HepG2 (cell line): ENCODE measurements around the gene CCDC59. TPM values are rescaled to one million over a fixed set of nuclear protein-coding genes. Genes with fewer than 3 reads are reported as not detected.

Experiments used
- FLYWCH1 ChIP-seq: sonication (generic); formaldehyde crosslinking; IDR thresholded peaks from 2 replicates; pipeline ENCODE4 v1.8.1; 2023; ENCODE audit warnings: mild to moderate bottlenecking, missing genetic modification reagents
- GATAD2A ChIP-seq: IDR thresholded peaks from 2 replicates; pipeline ENCODE4 v1.6.1; 2016
- MBD4 ChIP-seq: IDR thresholded peaks from 2 replicates; pipeline ENCODE4 v1.6.1; 2012; ENCODE audit warnings: low read length, inconsistent platforms, borderline replicate concordance
- MBNL3 ChIP-seq: fragments of 250-450 bp; sonication (Bioruptor Pico); conservative IDR thresholded peaks from 2 replicates; pipeline ENCODE4 v1.8.0; 2022; ENCODE audit warnings: mild to moderate bottlenecking, inconsistent platforms
- SIN3A ChIP-seq: IDR thresholded peaks from 2 replicates; pipeline ENCODE4 v1.6.1; 2011; ENCODE audit warnings: low read depth, mild to moderate bottlenecking, control low read depth, low read length, borderline replicate concordance
- SIN3B ChIP-seq: fragments of 150-350 bp; IDR thresholded peaks from 2 replicates; pipeline ENCODE4 v1.6.1; 2014; ENCODE audit warnings: low read length
- SP4 ChIP-seq: sonication (generic); formaldehyde crosslinking; IDR thresholded peaks from 2 replicates; pipeline ENCODE4 v1.8.1; 2023; ENCODE audit warnings: mild to moderate bottlenecking, missing genetic modification reagents
- ZFP36L1 ChIP-seq: sonication (generic); formaldehyde crosslinking; IDR thresholded peaks from 2 replicates; pipeline ENCODE4 v1.8.0; 2022; ENCODE audit warnings: mild to moderate bottlenecking, missing genetic modification reagents, moderate library complexity
- ZNF263 ChIP-seq: sonication (generic); formaldehyde crosslinking; IDR thresholded peaks from 2 replicates; pipeline ENCODE4 v1.4.0; 2020; ENCODE audit warnings: missing genetic modification reagents
- ZNF34 ChIP-seq: sonication (generic); formaldehyde crosslinking; IDR thresholded peaks from 2 replicates; pipeline ENCODE4 v1.4.0; 2020; ENCODE audit warnings: mild to moderate bottlenecking, missing genetic modification reagents, borderline replicate concordance
- ZNF44 ChIP-seq: sonication (generic); formaldehyde crosslinking; IDR thresholded peaks from 2 replicates; pipeline ENCODE4 v1.5.1; 2020; ENCODE audit warnings: mild to moderate bottlenecking, missing genetic modification reagents
- ZNF570 ChIP-seq: sonication (generic); formaldehyde crosslinking; IDR thresholded peaks from 2 replicates; pipeline ENCODE4 v1.4.0; 2020; ENCODE audit warnings: mild to moderate bottlenecking, missing genetic modification reagents, borderline replicate concordance
- ZNF878 ChIP-seq: sonication (generic); formaldehyde crosslinking; IDR thresholded peaks from 2 replicates; pipeline ENCODE4 v1.8.1; 2023; ENCODE audit warnings: mild to moderate bottlenecking, missing genetic modification reagents, moderate library complexity
- ZZZ3 ChIP-seq: sonication (generic); formaldehyde crosslinking; IDR thresholded peaks from 2 replicates; pipeline ENCODE4 v1.4.0; 2020; ENCODE audit warnings: missing genetic modification reagents, mild to moderate bottlenecking, borderline replicate concordance
- polyA plus RNA-seq, 8 experiments: library from polyadenylated mRNA; depleted of rRNA in 3 of 8; stranded (reverse) in 7 of 8; unstranded in 1 of 8; fragments of >200 nt; fragmentation: Illumina TruSeq in 4 of 8; extraction: Trizol in 4 of 8; gene quantifications; 2 replicates each; pipeline versions ENCODE4 v1.2.1 to v1.2.3, GENCODE V29; 2011 to 2016; ENCODE audit warnings: low read depth in 4 of 8, missing spikeins in 1 of 8, mixed read lengths in 1 of 8; ENCODE audit not compliant: insufficient read depth in 1 of 8
- total RNA-seq, 5 experiments: library from RNA; depleted of rRNA; stranded (reverse); fragments of >200 nt; fragmentation: Illumina TruSeq; extraction: Trizol; gene quantifications; 2 replicates each; pipeline ENCODE4 v1.2.3, GENCODE V29; 2016; ENCODE audit warnings: low read depth in 1 of 5
- TF ChIP-seq, protein P1 (sequence below): sonication (generic); formaldehyde crosslinking; IDR thresholded peaks from 2 replicates; pipeline ENCODE4 v1.5.0; 2020; ENCODE audit warnings: mild to moderate bottlenecking, missing genetic modification reagents
- TF ChIP-seq, protein P2 (sequence below): IDR thresholded peaks from 2 replicates; pipeline ENCODE4 v1.6.1; 2016; ENCODE audit warnings: missing genetic modification reagents, missing compliant biosample characterization
- TF ChIP-seq, protein P3 (sequence below): IDR thresholded peaks from 2 replicates; pipeline ENCODE4 v1.6.1; 2016
- TF ChIP-seq, protein P4 (sequence below): sonication (generic); formaldehyde crosslinking; IDR thresholded peaks from 2 replicates; pipeline ENCODE4 v1.8.1; 2023; ENCODE audit warnings: mild to moderate bottlenecking, missing genetic modification reagents
- TF ChIP-seq, protein P5 (sequence below): sonication (generic); formaldehyde crosslinking; IDR thresholded peaks from 2 replicates; pipeline ENCODE4 v1.4.0; 2020; ENCODE audit warnings: mild to moderate bottlenecking, missing genetic modification reagents
- TF ChIP-seq, protein P6 (sequence below): sonication (generic); formaldehyde crosslinking; IDR thresholded peaks from 2 replicates; pipeline ENCODE4 v1.8.1; 2023; ENCODE audit warnings: missing genetic modification reagents, inconsistent platforms, borderline replicate concordance
- TF ChIP-seq, protein P7 (sequence below): sonication (generic); formaldehyde crosslinking; conservative IDR thresholded peaks from 2 replicates; pipeline ENCODE4 v1.4.0; 2020; ENCODE audit warnings: missing genetic modification reagents

CCDC59 gene
- total and polyA plus RNA-seq, 2 of the 13 experiments (the other 11 are each of a cell fraction or from before 2014, with no cell fraction given), result 16.1 to 81.3 TPM

DNA sequence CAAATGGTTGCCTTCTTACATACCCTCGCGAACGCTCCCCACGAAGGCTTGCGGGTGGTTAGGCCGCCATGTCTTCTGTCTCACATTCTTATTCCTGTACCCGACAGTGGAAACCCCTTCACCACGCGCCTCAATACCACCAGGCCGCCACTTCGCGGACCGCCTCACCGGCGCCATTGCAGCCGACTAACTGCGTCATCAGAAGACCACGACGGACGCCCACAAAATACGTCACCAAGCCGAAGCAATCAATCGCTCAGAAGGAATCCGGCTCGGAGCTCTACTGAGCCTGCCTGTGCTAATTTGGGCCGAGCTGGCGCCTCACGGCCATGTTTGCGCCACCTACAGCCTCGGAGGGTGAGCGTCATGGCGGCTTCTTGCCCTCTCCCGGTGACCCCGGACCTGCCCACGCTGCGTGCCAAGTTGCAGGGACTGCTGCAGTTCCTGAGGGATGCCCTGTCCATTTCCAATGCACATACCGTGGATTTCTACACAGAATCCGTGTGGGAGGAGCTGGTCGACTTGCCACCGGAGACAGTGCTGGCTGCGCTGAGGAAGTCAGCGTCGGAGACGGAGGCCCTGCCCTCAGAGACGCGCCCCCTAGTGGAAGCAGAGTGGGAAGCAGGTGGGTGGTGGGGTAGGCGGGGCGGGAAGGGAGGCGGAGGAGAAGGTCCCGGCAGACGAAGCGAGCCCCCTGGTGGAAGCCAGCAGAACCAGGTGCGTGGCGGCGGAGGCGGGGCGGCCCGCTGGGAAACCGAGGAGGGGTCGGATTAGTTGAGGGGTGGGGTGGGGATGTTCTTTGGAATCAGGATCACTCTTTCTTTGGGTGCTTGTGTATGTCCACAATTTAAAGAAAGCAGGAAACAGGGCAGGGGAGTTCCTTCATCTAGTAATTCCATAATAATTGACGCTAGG, at the start of gene CCDC59, which contains the start of gene METTL25 (continued):
- TF ChIP-seq ZNF34 (CRISPR knock-in tag) (0 out of 2 replicates have a peak, but pooled peaks have one; percentile 87), ZNF44 (CRISPR knock-in tag) (no peak), MBNL3 (CRISPR knock-in tag) (0 out of 2 replicates have a peak, but pooled peaks have one; percentile 48), MBD4 (no peak), SIN3A (peak; percentile 71; the same call in 1 of the 2 replicates), ZNF878 (CRISPR knock-in tag) (peak; percentile 86; the same call in 1 of the 2 replicates), GATAD2A (peak; percentile 71), FLYWCH1 (CRISPR knock-in tag) (no peak), ZFP36L1 (CRISPR knock-in tag) (no peak; the same call in 1 of the 2 replicates), ZNF570 (CRISPR knock-in tag) (no peak), ZZZ3 (CRISPR knock-in tag) (peak; percentile 95; the same call in 1 of the 2 replicates), ZNF263 (CRISPR knock-in tag) (peak; percentile 62; the same call in 1 of the 2 replicates), SIN3B (peak; percentile 99), SP4 (CRISPR knock-in tag) (peak; percentile 91)
- TF ChIP-seq, protein P1, sequence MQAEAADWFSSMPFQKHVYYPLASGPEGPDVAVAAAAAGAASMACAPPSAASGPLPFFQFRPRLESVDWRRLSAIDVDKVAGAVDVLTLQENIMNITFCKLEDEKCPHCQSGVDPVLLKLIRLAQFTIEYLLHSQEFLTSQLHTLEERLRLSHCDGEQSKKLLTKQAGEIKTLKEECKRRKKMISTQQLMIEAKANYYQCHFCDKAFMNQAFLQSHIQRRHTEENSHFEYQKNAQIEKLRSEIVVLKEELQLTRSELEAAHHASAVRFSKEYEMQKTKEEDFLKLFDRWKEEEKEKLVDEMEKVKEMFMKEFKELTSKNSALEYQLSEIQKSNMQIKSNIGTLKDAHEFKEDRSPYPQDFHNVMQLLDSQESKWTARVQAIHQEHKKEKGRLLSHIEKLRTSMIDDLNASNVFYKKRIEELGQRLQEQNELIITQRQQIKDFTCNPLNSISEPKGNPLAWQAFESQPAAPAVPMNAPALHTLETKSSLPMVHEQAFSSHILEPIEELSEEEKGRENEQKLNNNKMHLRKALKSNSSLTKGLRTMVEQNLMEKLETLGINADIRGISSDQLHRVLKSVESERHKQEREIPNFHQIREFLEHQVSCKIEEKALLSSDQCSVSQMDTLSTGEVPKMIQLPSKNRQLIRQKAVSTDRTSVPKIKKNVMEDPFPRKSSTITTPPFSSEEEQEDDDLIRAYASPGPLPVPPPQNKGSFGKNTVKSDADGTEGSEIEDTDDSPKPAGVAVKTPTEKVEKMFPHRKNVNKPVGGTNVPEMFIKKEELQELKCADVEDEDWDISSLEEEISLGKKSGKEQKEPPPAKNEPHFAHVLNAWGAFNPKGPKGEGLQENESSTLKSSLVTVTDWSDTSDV (CRISPR knock-in tag), result no peak
- TF ChIP-seq, protein P2, sequence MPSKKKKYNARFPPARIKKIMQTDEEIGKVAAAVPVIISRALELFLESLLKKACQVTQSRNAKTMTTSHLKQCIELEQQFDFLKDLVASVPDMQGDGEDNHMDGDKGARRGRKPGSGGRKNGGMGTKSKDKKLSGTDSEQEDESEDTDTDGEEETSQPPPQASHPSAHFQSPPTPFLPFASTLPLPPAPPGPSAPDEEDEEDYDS (CRISPR knock-in tag), result peak; percentile 69
- TF ChIP-seq, protein P3, sequence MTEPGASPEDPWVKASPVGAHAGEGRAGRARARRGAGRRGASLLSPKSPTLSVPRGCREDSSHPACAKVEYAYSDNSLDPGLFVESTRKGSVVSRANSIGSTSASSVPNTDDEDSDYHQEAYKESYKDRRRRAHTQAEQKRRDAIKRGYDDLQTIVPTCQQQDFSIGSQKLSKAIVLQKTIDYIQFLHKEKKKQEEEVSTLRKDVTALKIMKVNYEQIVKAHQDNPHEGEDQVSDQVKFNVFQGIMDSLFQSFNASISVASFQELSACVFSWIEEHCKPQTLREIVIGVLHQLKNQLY (CRISPR knock-in tag), result peak; percentile 73
- TF ChIP-seq, protein P4, sequence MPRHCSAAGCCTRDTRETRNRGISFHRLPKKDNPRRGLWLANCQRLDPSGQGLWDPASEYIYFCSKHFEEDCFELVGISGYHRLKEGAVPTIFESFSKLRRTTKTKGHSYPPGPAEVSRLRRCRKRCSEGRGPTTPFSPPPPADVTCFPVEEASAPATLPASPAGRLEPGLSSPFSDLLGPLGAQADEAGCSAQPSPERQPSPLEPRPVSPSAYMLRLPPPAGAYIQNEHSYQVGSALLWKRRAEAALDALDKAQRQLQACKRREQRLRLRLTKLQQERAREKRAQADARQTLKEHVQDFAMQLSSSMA (CRISPR knock-in tag), result peak; percentile 89; the same call in 1 of the 2 replicates
- TF ChIP-seq, protein P5, sequence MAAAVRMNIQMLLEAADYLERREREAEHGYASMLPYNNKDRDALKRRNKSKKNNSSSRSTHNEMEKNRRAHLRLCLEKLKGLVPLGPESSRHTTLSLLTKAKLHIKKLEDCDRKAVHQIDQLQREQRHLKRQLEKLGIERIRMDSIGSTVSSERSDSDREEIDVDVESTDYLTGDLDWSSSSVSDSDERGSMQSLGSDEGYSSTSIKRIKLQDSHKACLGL (CRISPR knock-in tag), result peak; percentile 83; the same call in 1 of the 2 replicates
- TF ChIP-seq, protein P6, sequence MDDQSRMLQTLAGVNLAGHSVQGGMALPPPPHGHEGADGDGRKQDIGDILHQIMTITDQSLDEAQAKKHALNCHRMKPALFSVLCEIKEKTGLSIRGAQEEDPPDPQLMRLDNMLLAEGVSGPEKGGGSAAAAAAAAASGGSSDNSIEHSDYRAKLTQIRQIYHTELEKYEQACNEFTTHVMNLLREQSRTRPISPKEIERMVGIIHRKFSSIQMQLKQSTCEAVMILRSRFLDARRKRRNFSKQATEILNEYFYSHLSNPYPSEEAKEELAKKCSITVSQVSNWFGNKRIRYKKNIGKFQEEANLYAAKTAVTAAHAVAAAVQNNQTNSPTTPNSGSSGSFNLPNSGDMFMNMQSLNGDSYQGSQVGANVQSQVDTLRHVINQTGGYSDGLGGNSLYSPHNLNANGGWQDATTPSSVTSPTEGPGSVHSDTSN (CRISPR knock-in tag), result 0 out of 2 replicates have a peak, but pooled peaks have one; percentile 57
- TF ChIP-seq, protein P7, sequence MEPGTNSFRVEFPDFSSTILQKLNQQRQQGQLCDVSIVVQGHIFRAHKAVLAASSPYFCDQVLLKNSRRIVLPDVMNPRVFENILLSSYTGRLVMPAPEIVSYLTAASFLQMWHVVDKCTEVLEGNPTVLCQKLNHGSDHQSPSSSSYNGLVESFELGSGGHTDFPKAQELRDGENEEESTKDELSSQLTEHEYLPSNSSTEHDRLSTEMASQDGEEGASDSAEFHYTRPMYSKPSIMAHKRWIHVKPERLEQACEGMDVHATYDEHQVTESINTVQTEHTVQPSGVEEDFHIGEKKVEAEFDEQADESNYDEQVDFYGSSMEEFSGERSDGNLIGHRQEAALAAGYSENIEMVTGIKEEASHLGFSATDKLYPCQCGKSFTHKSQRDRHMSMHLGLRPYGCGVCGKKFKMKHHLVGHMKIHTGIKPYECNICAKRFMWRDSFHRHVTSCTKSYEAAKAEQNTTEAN (CRISPR knock-in tag), result peak; percentile 68
